Esophagus squamous epithelium (tissue), 5 donors: ENCODE data around the gene ELMO1. TPM values are rescaled to one million over a fixed set of nuclear protein-coding genes. Genes with fewer than 3 reads are reported as not detected.
A peak's percentile ranks its signal among the peaks of the same experiment; 100 is the strongest.

Experiments used
- DNase-seq: peaks from one replicate; lab custom pipeline; 2025; lab: John Stamatoyannopoulos, UW
- H3K27ac ChIP-seq, 4 donors: fragments of 200-600 bp; sonication (generic); one replicate each; pipeline ENCODE4 v1.5.1; 2016 to 2019; ENCODE audit warnings: mild to moderate bottlenecking in 1 of 4
- H3K27me3 ChIP-seq, 4 donors: fragments of 200-600 bp; sonication (generic); 1 replicate in 3 of 4; 2 replicates in 1 of 4; pipeline versions ENCODE4 v1.5.1 to v1.6.0; 2017 to 2021; ENCODE audit warnings: antibody characterized with exemption in 1 of 4
- H3K36me3 ChIP-seq, 3 donors: fragments of 200-600 bp; sonication (generic); one replicate each; pipeline ENCODE4 v1.5.1; 2016 to 2019
- H3K4me1 ChIP-seq, 3 donors: fragments of 200-600 bp; sonication (generic); one replicate each; pipeline ENCODE4 v1.5.1; 2017 to 2019
- H3K4me3 ChIP-seq, 4 donors: fragments of 200-600 bp; sonication (generic); 1 replicate in 3 of 4; 2 replicates in 1 of 4; pipeline ENCODE4 v1.5.1; 2016 to 2019; ENCODE audit warnings: mild to moderate bottlenecking in 2 of 4, moderate library complexity in 1 of 4
- H3K9me3 ChIP-seq, 3 donors: fragments of 200-600 bp; sonication (generic); one replicate each; pipeline ENCODE4 v1.5.1; 2016 to 2019
- CTCF ChIP-seq, 6 experiments: fragments of 450-650 bp in 4 of 6; fragments of 200-600 bp in 2 of 6; sonication (generic) in 2 of 6; IDR thresholded peaks; one replicate each; pipeline ENCODE4 v1.5.1; 2016 to 2019; ENCODE audit warnings: antibody characterized with exemption in 6 of 6, mild to moderate bottlenecking in 4 of 6, moderate library complexity in 4 of 6
- POLR2A ChIP-seq, 4 donors: fragments of 450-650 bp; IDR thresholded peaks; one replicate each; pipeline ENCODE4 v1.6.1; 2017; ENCODE audit warnings: antibody characterized with exemption in 4 of 4, mild to moderate bottlenecking in 4 of 4, moderate library complexity in 3 of 4
- WGBS, 2 donors: methylation state at CpG; one replicate each; pipeline ENCODE4 v1.1.5; 2018; 5-methylcytosine and 5-hydroxymethylcytosine counted together
- intact Hi-C: fragments of 100-400 bp; cut with DNase I; formaldehyde crosslinking; loops from one replicate; pipeline ENCODE4 v1.15.0; 2022
- total RNA-seq, 4 donors: library from RNA; depleted of rRNA; stranded (reverse); fragments of >200 nt; gene quantifications; one replicate each; pipeline ENCODE4 v1.1.0, GENCODE V29; 2016
- donor health status: DM: yes; HTN: yes; CAD: no.

ELMO1 gene
- total RNA-seq, 4 donors from 2014 or later, result 0.68 to 36.6 (median 11.8) TPM

DNA sequence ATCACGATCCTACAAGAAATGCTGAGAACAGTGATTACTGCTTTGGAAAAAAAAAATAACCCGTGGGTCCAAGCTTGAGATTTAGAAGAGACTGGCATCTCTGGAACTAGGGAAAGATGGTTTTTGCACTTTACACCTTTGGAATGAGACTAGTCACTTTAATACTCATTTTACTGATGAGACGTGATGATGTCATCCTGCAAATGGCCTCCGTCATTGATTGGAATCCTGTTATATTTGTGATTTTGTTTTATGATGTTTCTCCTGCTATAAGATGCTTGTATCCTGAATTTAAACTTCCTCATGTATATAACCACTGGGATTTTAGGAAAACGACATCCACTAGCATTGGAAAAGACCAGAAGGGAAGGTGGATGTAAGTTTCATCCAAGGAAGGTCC, 363.1 kb downstream of the ELMO1 start:
- no peaks in the 10 kb centered on the region for H3K9me3 ChIP-seq
- 83 to 88% methylated on average over 5 of the region's 5 CpGs for WGBS, 2 donors
- intact Hi-C loops, result no loop called here
- H3K27me3 ChIP-seq, result no peaks in the 10 kb centered on the region
- H3K27ac ChIP-seq, result no peak overlapping the region
- no peak overlapping the region for H3K4me3 ChIP-seq
- peaks cover 0 to 33% (median 6%) of the 10 kb centered on the region in 3 donors for H3K4me1 ChIP-seq
- DNase-seq, result no peak
- H3K36me3 ChIP-seq, result no peaks in the 10 kb centered on the region
- TF ChIP-seq CTCF (IDR thresholded peaks at IDR 0.05) (no peak), POLR2A (IDR thresholded peaks at IDR 0.05) (no peak)

- 69 to 76% methylated on average over 2 of the region's 2 CpGs for WGBS, 2 donors
- TF ChIP-seq POLR2A (IDR thresholded peaks at IDR 0.05) (no peak), CTCF (IDR thresholded peaks at IDR 0.05) (no peak)
- Histone ChIP-seq H3K27me3 (no peaks in the 10 kb centered on the region), H3K27ac (peak overlapping the region in 2 of 4 donors; percentile 12 to 78), H3K36me3 (no peaks in the 10 kb centered on the region), H3K9me3 (no peaks in the 10 kb centered on the region), H3K4me3 (no peak overlapping the region), H3K4me1 (peaks cover 0 to 33% (median 3%) of the 10 kb centered on the region in 3 donors)
- intact Hi-C loops, result no loop called here
- no peak for DNase-seq
Observed at GRCh38 chr7:37084303-37084702, 364.4 kb downstream of the ELMO1 start.

DNA sequence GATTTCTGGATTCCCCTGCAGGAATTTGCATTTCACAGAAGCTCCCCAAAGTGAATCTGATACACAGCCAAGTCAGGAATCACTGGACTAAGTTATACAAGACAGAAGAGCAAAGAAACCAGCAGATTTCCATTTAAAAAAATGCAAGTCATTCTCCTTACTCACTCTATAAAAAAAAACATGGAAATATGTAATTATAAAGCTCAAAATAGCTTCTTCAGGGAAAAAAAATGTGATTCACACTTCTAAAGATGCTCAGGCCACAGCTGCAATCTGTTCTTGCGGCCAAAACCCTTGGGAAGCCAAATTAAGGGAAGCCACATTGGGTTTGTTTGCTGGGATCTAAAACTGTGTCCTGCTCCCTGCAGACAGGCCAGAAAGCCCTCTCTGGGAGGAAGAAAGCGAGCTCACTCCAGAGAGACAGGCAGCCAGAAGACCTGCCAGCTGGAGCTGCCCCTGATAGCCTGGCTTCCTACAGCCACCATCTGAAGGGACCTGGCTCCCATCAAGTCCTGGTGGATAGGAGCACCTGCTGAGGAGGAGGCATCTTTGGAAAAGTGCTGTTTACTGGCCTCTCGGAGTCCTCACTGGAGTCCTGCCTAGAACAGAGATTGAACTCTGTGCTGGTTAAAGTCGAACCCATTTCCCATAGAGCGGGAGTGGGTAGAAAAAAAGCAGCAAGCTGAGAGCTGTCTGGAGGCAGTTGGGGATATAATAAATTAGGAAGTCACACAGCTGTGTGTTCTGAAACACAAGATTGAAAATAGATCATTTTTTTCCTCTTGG, 365.2 kb downstream of the ELMO1 start:
- 79 to 82% methylated on average over 5 of the region's 5 CpGs for WGBS, 2 donors
- intact Hi-C loops, result no loop called here
- no peak for DNase-seq

DNA sequence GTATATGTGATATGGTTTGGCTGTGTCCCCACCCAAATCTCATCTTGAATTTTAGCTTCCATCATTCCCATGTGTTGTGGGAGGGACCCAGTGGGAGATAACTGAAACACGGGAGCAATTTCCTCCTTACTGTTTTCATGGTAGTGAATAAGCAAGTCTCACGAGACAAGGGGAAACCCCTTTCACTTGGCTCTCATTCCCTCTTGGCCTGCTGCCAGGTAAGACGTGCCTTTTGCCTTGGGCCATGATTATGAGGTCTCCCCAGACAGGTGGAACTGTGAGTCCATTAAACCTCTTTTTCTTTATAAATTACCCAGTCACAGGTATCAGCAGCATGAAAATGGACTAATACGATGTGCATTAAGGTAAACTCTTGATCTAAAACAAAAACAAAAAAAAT, 367.2 kb downstream of the ELMO1 start:
- Histone ChIP-seq H3K4me1 (peaks cover 0 to 33% (median 3%) of the 10 kb centered on the region in 3 donors), H3K9me3 (no peaks in the 10 kb centered on the region), H3K36me3 (no peaks in the 10 kb centered on the region), H3K4me3 (no peak overlapping the region), H3K27ac (no peak overlapping the region), H3K27me3 (no peaks in the 10 kb centered on the region)
- TF ChIP-seq CTCF (IDR thresholded peaks at IDR 0.05) (no peak), POLR2A (IDR thresholded peaks at IDR 0.05) (no peak)
- DNase-seq, result no peak
- WGBS, 2 donors, result 15 to 18% methylated on average over 4 of the region's 4 CpGs
- intact Hi-C loops, result no loop called here

More for the DNA sequence above, 365.2 kb downstream of the ELMO1 start:
- Histone ChIP-seq H3K4me1 (peaks cover 0 to 33% (median 3%) of the 10 kb centered on the region in 3 donors), H3K9me3 (no peaks in the 10 kb centered on the region), H3K27ac (peak overlapping the region in 3 of 4 donors; percentile 36 to 88 (median 78)), H3K4me3 (no peak overlapping the region), H3K27me3 (no peaks in the 10 kb centered on the region), H3K36me3 (no peaks in the 10 kb centered on the region)
- TF ChIP-seq POLR2A (IDR thresholded peaks at IDR 0.05) (no peak), CTCF (IDR thresholded peaks at IDR 0.05) (no peak)

- Histone ChIP-seq H3K27ac (no peak overlapping the region), H3K4me1 (peaks cover 0 to 27% (median 3%) of the 10 kb centered on the region in 3 donors), H3K36me3 (no peaks in the 10 kb centered on the region), H3K27me3 (no peaks in the 10 kb centered on the region), H3K4me3 (no peak overlapping the region), H3K9me3 (no peaks in the 10 kb centered on the region)
- intact Hi-C loops, result no loop called here
- DNase-seq, result no peak
- 83 to 86% methylated on average over 1 of the region's 1 CpG for WGBS, 2 donors
- TF ChIP-seq POLR2A (IDR thresholded peaks at IDR 0.05) (no peak), CTCF (IDR thresholded peaks at IDR 0.05) (no peak)
Observed at GRCh38 chr7:37079420-37079819, 369.2 kb downstream of the ELMO1 start.
